Uterus (tissue), 2 donors: ENCODE measurements around the gene TNS1.

ENCODE experiments used
- CTCF ChIP-seq, 4 experiments: fragments of 200-600 bp in 2 of 4; fragments of 450-650 bp in 2 of 4; sonication (generic) in 2 of 4; IDR thresholded peaks; one replicate each; pipeline ENCODE4 v1.5.1; 2016 to 2019; ENCODE audit warnings: antibody characterized with exemption in 4 of 4, mild to moderate bottlenecking in 2 of 4, moderate library complexity in 1 of 4
- POLR2A ChIP-seq, 2 donors: fragments of 450-650 bp; IDR thresholded peaks; one replicate each; pipeline ENCODE4 v1.6.1; 2016; ENCODE audit warnings: antibody characterized with exemption in 2 of 2, mild to moderate bottlenecking in 1 of 2, moderate library complexity in 1 of 2

- TF ChIP-seq CTCF (IDR thresholded peaks at IDR 0.05) = no peak
- TF ChIP-seq POLR2A (IDR thresholded peaks at IDR 0.05) = no peak
Measured at GRCh38 chr2:217981971-217982370, 20.8 kb downstream of the TNS1 start.
